Measurements from ENCODE around the gene ABHD6.

DNA sequence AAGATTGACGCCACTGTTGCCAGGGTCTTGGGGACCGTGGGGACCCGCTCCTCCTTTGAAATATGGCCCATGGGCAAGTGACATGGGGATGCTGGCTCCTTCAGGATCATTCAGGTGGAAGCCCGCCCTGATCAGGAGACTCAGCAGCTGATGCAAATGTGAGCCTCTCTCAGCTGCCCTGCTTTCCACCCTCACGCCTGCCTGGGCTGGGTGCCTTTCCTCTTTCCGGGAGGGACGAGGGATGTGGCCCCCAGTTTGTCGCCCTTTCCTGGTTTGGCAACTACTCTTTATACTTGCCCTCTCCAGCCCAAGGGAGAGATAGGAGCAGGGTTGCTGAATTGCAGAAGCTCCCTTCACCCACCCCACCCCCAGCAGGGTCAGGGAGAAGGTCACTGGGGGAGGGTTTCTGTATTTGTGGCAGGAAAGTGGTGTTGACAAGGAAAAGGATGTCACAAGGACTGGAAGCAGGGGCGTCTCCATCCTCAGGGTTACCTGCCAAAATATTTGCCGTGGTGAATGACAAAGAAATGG is 48.6 kb upstream of the ABHD6 start:
- TF ChIP-seq EZH2phosphoT487 (IDR thresholded peaks at IDR 0.05; ENCODE audit: low read depth, severe bottlenecking, unreplicated experiment) (no peak), CTCF (IDR thresholded peaks at IDR 0.05; ENCODE audit: poor library complexity) (no peak)
